MM.1S (cell line): ENCODE results near the gene KCNIP1.

Experiments
- DNase-seq: peaks from one replicate; pipeline ENCODE4 v3.0.0-alpha.2; 2015
- H2AFZ ChIP-seq: fragments of 300-600 bp; sonication (generic); 2 replicates; pipeline ENCODE4 v1.6.0; 2016; ENCODE audit warnings: antibody characterized with exemption, low read length
- H3F3A ChIP-seq: fragments of 300-600 bp; sonication (generic); 2 replicates; pipeline ENCODE4 v1.6.1; 2016; ENCODE audit warnings: mild to moderate bottlenecking, antibody characterized with exemption, low read length, moderate library complexity, mixed read lengths; ENCODE audit not compliant: insufficient read depth
- H3K27ac ChIP-seq: fragments of 300-600 bp; sonication (generic); 2 replicates; pipeline ENCODE4 v1.5.1; 2016; ENCODE audit warnings: mild to moderate bottlenecking, low read length
- H3K27me3 ChIP-seq: fragments of 300-600 bp; sonication (generic); replicated peaks from 2 replicates; pipeline ENCODE4 v1.6.0; 2016; ENCODE audit warnings: low read length; ENCODE audit not compliant: insufficient read depth
- H3K36me3 ChIP-seq: fragments of 300-600 bp; sonication (generic); replicated peaks from 2 replicates; pipeline ENCODE4 v1.6.1; 2016; ENCODE audit warnings: mild to moderate bottlenecking, low read length, mixed read lengths; ENCODE audit not compliant: insufficient read depth
- H3K4me1 ChIP-seq: fragments of 300-600 bp; sonication (generic); 2 replicates; pipeline ENCODE4 v1.6.1; 2016; ENCODE audit warnings: low read length, mixed read lengths
- H3K4me2 ChIP-seq: fragments of 300-600 bp; sonication (generic); 2 replicates; pipeline ENCODE4 v1.6.0; 2016; ENCODE audit warnings: low read depth, low read length
- H3K4me3 ChIP-seq: fragments of 300-600 bp; sonication (generic); 2 replicates; pipeline ENCODE4 v1.5.1; 2016; ENCODE audit warnings: low read length, mixed read lengths
- H3K79me2 ChIP-seq: fragments of 300-600 bp; sonication (generic); 2 replicates; pipeline ENCODE4 v1.6.1; 2016; ENCODE audit warnings: mixed run types, low read length, mixed read lengths
- H3K9ac ChIP-seq: fragments of 300-600 bp; sonication (generic); 2 replicates; pipeline ENCODE4 v1.6.1; 2016; ENCODE audit warnings: low read length, mixed read lengths
- H3K9me2 ChIP-seq: fragments of 300-600 bp; sonication (generic); replicated peaks from 2 replicates; pipeline ENCODE4 v1.6.1; 2016; ENCODE audit warnings: mild to moderate bottlenecking, low read length, mixed read lengths; ENCODE audit not compliant: insufficient read depth
- H3K9me3 ChIP-seq: fragments of 300-600 bp; sonication (generic); replicated peaks from 2 replicates; pipeline ENCODE4 v1.6.1; 2016; ENCODE audit warnings: mild to moderate bottlenecking, low read length, mixed read lengths; ENCODE audit not compliant: insufficient read depth
- H4K20me1 ChIP-seq: fragments of 300-600 bp; sonication (generic); 2 replicates; pipeline ENCODE4 v1.6.1; 2016; ENCODE audit warnings: mild to moderate bottlenecking, low read length, moderate library complexity, mixed read lengths; ENCODE audit not compliant: insufficient read depth
- CTCF ChIP-seq: fragments of 300-600 bp; sonication (generic); IDR thresholded peaks from 2 replicates; pipeline ENCODE4 v1.5.1; 2016; ENCODE audit warnings: antibody characterized with exemption, low read length, mixed read lengths
- EZH2 ChIP-seq: fragments of 300-600 bp; sonication (generic); optimal IDR thresholded peaks from 2 replicates; pipeline ENCODE3; 2017; ENCODE audit warnings: low read depth, mild to moderate bottlenecking, antibody characterized with exemption, low read length, mixed read lengths
- EZH2phosphoT487 ChIP-seq: fragments of 300-600 bp; sonication (generic); IDR thresholded peaks from 2 replicates; pipeline ENCODE4 v1.6.1; 2018; ENCODE audit warnings: antibody characterized with exemption, low read length

The KCNIP1 gene

GRCh38 chr5:170773024-170773985 is 269.5 kb downstream of the KCNIP1 start:
- Histone ChIP-seq H3K36me3 (no peaks in the 10 kb centered on the region), H3K9me3 (no peaks in the 10 kb centered on the region), H3K9ac (no peak overlapping the region), H3K4me3 (no peak overlapping the region), H3F3A (peaks cover 5% of the 10 kb centered on the region; the same call in 1 of the 2 replicates), H3K27ac (no peak overlapping the region), H3K4me1 (peaks cover 12% of the 10 kb centered on the region), H3K79me2 (no peaks in the 10 kb centered on the region), H2AFZ (no peak overlapping the region), H3K4me2 (no peak overlapping the region), H3K9me2 (no peaks in the 10 kb centered on the region), H4K20me1 (no peaks in the 10 kb centered on the region), H3K27me3 (no peaks in the 10 kb centered on the region)
- no peak for DNase-seq
- TF ChIP-seq CTCF: no peak
- TF ChIP-seq EZH2: no peak
- no peak for TF ChIP-seq EZH2phosphoT487

- Histone ChIP-seq H3K9me2 (no peaks in the 10 kb centered on the region), H3K36me3 (no peaks in the 10 kb centered on the region), H3K4me3 (no peak overlapping the region), H3K79me2 (no peaks in the 10 kb centered on the region), H2AFZ (no peak overlapping the region), H3K4me2 (no peak overlapping the region), H3K9me3 (no peaks in the 10 kb centered on the region), H3F3A (peaks cover 5% of the 10 kb centered on the region; the same call in 1 of the 2 replicates), H3K9ac (no peak overlapping the region), H3K27me3 (no peaks in the 10 kb centered on the region), H3K27ac (no peak overlapping the region), H3K4me1 (peaks cover 12% of the 10 kb centered on the region), H4K20me1 (no peaks in the 10 kb centered on the region)
- TF ChIP-seq EZH2phosphoT487 (no peak), CTCF (no peak), EZH2 (no peak)
- no peak for DNase-seq
These were observed 271.0 kb downstream of the KCNIP1 start for GRCh38 chr5:170774831-170775230.

- no peaks in the 10 kb centered on the region for H3K27me3 ChIP-seq
- no peaks in the 10 kb centered on the region for H3F3A ChIP-seq
- H3K36me3 ChIP-seq: no peaks in the 10 kb centered on the region
- no peaks in the 10 kb centered on the region for H3K79me2 ChIP-seq
- H4K20me1 ChIP-seq: no peaks in the 10 kb centered on the region
- TF ChIP-seq EZH2phosphoT487: no peak
- TF ChIP-seq CTCF: no peak
- TF ChIP-seq EZH2: no peak
- H3K4me2 ChIP-seq: no peak overlapping the region
- no peak overlapping the region for H3K4me3 ChIP-seq
- H3K27ac ChIP-seq: no peak overlapping the region
- no peaks in the 10 kb centered on the region for H3K9me2 ChIP-seq
- H3K9me3 ChIP-seq: no peaks in the 10 kb centered on the region
- no peaks in the 10 kb centered on the region for H3K4me1 ChIP-seq
- H3K9ac ChIP-seq: no peak overlapping the region
- H2AFZ ChIP-seq: no peak overlapping the region
- DNase-seq: no peak
These were observed 278.1 kb downstream of the KCNIP1 start for GRCh38 chr5:170781946-170782345.
